Stimulated activated CD4-positive, alpha-beta T cell treated with anti-CD3 and anti-CD28 coated beads, TNF-alpha, amount 100 ng/mL, for 48 hours (primary cell): ENCODE data around the gene DCAF8.
"Not testable (repeated sequence)": the region's sequence is repeated elsewhere in the genome, so short reads cannot be mapped to it uniquely, and the experiment has no call there.

Experiments
- DNase-seq, 3 donors: peaks; one replicate each; pipeline ENCODE4 v3.0.0-alpha.2; 2020; ENCODE audit warnings: low read depth in 3 of 3

The DCAF8 gene

DNA sequence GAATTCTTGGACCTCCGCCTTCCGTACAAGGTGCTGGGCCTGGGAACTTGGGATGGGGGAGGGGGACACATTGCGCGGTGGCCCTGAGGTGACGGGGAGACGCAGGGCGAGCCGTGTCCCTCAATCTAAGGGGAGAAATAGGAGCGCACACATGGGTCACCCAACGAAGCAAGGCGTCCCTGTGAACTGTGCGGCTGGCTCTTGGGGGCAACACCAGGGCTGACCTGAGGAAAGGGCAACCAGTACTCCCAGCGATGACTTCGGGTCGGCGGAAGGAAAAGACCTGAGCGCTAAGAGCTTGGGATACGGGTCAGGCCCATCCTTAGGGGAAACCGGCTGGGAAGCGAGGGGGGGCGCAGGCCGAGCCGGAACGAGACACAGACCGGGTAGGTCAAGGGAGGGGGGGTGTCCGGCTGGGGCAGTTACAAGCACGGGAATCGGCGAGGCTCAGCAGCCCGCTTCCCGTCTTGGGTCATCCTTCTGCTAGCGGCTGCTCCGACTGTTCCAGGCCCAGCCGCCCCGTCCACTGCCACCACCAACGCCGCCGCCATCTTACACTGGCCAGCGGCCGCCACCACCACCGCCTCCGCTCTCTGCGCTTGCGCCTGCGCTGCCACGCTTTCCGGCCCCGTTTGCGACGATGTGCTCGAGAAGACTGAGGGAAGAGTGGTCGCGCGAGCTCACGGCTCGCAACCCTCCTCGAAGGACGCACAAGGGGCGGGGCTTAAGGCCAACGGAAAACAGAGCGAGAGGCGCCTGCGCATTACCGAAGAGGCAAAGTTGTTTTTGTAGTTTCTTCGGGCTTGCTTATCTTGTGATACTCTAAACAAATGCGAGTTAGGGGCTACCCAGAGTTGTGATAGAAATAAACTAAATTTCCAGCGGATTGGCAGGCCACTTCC, at the start of gene DCAF8:
DCAF8 (minus strand) TSS at position 657 of the 902 bp plus-strand sequence. CDS start 18,541 bp downstream, outside the sequence.
- peak; percentile 96 to 98 (median 96) for DNase-seq

DNA sequence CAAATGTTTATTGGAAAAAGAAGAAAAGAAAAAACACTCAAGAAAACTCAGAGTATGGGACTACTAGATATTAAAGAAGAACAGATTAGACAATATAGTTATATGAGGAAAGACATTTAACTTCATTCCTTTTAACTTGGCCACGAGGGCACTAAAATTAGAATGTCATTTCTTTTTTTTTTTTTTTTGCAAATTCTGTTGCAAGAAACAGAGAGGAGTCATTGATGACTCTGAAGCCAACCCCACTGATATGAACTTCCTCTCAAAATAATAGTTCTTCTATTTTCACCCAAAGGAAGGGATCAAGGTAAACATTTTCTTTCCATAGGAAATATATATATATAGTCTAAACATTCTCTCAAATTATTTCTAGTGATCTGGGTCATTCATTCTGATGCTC, 47.2 kb upstream of the DCAF8 start:
- no peak for DNase-seq

DNA sequence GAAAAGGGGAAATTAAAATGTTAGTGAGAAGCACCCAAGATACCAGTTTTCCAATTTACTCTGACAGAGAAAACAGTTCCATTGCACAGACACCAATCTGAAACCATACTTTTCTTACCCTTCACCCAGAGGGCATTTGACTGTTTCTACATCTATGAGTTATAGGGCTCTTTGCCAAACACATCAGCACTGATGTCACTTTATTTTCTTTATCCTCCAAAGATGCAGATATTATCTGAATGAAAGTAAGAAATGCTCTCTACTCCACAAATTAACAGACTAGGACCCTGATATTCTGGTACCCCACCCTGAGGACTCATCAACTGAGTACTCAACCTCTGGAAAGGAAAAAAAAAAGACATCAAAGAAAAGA, 46.8 kb upstream of the DCAF8 start:
- no peak for DNase-seq

DNA sequence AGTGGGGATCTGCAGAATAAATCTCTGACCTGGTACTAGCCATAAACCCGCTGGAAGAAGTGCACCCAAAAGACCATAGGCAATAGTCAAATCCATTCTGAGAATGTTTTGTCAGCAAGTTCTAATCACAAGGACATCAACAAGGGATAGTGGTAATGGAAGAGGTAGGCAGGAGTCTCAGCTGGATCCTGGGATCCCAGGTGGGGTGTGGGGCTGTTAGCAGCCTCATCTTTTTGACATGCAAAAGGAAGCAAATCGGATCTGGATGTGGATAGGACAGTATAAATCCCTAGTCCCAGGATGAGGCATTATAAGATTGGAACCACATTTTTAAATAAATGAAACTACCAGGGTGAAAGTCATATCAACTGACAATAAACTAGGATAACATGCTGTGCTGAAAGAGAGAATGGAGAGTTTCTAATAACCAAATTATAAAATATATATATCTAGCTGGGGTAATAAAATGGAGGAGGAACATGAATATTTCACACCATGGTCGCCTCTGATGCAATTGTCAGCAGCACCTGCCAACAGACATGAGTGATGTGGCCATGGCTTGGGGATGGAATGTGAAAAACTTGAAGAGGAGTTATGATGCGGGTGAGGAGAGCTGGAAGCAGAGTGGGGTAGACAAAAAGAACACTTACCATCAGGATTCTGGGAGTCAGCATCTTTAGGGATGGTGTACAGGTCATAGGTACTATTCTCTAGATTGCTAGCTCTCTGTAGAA, 46.3 kb upstream of the DCAF8 start:
- no peak for DNase-seq

DNA sequence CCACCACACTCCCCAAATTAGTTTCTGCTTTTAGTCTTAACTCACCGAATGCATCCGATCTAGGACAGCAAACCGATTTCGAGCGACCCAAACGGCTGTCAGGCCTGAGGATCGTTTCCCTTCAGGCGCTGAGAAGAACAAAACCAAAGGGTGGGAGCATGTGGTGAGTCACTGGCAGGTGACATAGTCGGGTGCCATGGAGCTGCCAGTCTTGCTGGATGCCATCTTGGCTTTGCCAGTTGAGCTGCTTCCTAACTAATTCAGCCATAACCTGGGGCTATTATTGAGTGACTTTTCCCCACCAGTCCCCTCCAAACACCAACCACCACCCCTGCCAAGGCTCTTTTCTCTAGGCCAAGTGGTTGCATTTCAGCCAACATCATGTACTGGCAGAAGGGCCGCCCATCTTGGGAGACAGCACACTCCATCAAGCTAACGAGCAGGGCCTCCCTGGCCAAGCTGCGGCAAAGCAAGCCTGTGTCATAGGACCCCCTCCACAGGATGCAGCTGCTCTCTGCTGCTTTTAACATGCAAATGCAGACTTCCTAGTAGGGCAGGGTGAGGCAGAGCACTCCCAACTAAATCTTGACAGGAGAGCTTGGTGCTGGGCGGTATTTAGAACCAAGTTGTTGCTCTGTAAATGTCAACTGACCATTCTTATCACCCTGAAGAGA, 44.9 kb upstream of the DCAF8 start:
- no peak for DNase-seq

DNA sequence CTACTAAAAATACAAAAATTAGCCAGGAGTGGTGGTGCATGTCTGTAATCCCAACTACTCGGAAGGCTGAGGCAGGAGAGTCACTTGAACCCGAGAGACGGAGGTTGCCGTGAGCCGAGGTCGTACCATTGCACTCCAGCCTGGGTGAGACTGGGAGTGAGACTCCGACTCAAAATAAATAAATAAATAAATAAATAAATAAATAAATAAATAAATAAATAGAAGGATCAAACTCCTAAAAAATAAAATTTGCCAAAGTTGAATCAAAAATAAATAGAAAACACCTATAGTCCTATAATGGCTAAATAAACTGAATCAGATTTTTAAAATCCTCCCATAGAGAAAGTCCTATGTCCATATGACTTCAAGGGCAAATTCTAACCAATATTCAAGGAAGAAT, 37.8 kb upstream of the DCAF8 start:
- no peak for DNase-seq

DNA sequence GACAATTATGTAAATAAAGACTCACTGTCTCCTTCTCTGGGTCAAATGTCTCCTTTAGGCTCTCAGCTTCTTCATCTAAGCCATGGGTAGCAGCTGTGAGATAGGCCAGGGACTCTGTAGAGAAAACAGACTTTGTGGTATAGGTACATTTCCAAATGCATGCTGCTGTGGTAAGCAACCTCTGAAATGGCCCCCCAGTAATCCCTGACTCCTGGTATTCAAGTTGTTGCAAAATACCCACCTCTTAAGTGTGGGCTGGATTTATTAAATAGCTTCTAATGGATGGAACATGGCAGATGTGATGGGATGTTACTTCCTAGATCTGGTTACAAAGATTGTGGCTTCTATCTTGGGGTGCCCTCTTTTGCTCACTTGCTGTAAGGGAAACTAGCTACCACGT, 33.7 kb upstream of the DCAF8 start:
- no peak for DNase-seq

DNA sequence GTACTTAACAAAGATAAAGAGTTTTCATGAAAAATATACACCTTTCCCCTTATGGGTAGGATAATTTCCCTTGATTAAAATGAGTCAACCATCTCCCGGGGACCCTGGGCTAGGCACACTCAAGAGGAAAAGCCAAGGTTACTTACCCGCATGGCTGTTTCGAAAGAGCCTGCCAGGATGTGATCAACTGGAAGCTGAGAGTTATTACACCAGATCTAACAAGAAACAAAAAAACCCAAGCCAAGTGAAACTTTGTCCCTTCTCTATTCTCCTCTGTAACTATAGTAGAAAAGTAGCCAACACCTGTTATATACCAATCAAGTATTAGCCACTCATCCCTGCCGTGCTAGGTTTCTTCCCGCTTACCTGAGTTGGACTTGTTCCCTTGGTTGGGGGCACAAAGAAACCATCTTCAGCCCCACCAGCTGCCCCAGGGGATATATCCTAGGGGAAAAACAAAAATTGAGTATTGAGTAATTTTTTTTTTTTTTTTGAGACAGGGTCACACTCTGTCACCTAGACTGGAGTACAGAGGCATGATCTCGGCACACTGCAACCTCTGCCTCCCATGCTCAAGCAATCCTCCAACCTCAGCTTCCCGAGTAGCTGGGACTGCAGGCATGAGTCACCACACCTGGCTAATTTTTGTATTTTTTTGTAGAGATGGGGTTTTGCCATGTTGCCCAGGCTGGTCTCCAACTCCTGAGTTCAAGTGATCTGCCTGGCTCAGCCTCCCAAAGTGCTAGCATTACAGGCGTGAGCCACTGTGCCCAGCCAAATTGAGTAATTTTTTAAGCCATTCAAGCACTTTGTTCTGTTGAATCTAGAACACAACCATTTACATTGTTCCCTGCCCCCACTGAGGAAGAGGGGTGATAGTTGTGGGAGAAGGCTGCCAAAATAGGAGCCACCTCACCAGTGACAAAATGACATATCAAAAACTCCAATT, 30.9 kb upstream of the DCAF8 start:
- DNase-seq = no peak

DNA sequence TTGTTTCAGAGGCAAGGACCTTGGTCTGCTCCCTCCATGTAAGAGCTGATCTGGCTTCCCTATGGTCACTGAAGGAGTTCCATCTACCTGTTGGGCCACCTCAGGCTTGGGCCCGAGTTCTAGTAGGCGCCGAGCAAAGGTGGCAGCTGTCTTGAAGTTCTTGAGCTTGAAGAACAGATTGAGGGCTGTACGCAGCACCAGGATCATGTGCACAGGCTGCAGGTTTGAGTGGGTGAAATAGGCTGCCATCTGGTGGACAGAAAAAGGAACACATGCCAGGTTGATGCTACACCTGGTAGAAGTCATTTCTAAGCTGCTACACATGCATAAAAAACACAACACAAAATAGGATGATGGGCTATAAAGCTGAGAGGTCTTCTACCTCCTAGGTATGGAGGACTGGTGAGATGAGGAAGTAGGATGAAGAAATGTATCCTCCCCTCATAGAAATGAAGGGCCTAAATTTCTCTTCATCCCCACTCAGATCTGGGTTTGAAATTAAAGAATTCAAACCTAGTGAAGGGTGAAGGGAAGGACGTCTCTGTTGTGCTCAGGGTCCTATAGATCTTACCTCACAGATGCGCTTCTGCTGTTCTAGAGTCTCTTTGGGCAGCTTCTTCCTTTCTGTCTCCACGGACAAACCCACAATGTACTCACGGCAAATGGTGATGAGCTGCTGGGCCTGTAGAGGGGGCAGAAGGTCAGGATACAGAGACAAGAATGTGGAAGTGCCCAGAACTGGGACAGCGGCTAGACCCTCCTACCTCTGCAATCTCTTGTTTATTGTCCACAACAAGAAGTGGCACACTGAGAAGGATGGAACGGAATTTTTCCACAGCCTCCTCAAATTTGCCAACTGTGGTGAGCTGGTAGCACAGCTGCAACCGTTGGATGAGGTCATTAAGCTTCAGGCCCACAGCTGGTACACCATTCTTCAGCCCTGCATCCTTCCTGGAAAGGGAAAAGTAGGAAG, 29.2 kb upstream of the DCAF8 start:
- DNase-seq = peak; percentile 33 to 44 (median 41)

DNA sequence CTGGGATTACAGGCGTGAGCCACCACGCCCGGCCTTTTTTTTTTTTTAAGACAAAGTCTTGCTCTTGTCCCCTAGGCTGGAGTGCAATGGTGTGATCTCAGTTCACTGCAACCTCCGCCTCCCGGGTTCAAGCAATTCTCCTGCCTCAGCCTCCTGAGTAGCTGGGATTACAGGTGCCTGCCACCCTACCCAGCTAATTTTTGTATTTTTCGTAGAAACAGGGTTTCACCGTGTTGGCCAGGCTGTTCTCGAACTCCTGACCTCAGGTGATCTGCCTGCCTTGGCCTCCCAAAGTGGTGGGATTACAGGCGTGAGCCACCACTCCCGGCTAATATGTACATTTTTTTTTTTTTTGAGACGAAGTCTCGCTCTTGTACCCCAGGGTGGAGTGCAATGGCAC, 25.4 kb upstream of the DCAF8 start:
- DNase-seq = not testable (repeated sequence)

DNA sequence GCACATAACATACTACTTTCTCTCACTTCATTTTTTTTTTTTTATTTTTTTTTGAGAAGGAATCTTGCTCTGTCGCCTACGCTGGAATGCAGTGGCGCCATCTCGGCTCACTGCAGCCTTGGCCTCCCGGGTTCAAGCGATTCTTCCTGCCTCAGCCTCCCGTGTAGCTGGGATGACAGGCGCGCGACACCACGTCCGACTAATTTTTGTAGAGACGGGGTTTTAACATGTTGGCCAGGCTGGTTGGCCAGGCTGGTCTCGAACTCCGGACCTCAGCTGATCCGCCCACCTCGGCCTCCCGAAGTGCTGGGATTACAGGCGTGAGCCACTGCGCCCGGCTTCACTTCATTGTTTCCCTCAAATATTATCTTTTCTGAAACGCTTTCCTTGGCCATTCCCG, 23.2 kb upstream of the DCAF8 start:
- no peak for DNase-seq

DNA sequence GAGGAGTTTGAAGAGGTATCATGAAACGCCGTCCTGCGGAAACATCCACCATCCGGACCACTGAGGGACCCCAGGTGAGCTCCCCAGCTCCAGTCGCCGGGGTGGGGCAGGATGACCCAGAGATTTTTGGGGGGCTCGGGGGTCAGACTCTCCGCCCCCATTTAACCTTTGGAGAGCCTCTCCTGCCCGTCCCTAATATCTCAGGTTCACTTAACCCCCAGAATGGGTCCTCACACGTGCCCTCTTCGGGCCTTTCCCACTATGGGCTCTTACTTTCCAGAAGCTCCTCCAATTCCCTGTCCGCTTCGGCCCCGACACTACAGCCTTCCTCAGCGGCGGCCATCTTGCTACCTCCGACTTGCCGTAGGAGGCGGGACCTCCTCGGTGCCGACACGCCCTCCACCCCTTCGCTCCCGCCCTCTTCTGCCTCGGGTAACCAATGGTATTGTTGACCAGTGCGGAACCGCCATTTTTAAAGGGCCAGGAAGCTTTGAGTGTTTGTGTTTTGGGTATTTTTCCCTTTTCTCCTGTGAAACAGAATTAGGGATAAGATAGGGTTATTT, 22.5 kb upstream of the DCAF8 start, which contains the start of gene PEX19:
PEX19 (minus strand) TSS at position 352 of the 563 bp plus-strand sequence; CDS start at position 343, 9 bp downstream.
- DNase-seq = peak; percentile 90 to 91 (median 91)

DNA sequence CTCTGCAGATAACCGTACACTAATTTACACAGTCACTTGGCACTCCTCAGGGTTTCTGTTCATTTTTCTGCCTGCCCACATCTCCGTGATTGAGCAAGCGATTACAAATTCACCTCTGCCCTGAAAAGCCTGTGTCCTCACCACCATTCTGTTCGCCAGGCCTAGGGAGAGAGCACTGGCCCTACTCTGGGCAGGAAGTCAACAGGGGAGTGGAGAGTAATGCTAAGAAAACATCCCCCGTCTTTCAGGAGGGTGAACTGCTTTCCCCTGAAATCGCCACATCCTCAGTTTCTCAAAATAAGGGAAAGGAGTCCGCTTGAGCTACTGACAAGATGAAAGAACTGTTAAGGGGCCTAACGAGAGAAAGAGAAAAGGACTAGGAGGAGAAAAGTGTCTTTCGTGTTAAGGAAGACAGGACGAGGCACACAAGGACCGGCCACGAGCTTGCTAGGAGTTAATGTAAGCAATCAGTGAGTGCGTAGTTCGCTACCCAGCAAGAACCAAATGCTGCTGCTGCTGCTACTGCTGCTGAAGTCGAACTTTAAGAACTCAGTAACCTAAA, 22.0 kb upstream of the DCAF8 start:
- no peak for DNase-seq

DNA sequence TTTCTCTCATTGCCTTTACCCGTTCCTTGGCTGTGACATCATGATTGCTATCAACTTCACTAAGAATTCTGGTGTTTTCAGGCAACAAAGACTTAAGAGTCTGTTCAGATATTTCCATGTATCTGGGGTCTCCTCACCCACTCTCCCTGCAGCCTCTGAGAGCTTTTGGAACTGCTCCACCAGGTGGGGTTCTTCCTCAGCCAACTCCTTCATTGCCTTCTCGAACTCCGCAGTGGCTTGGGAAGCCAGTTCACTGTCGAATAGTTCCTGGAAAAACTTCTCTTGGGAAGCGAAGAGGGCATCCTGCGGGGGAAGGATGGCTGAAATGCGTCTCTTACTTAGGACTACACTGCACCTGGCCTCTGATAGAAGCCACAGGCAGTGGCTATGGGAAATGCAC, 20.5 kb upstream of the DCAF8 start:
- DNase-seq = no peak

DNA sequence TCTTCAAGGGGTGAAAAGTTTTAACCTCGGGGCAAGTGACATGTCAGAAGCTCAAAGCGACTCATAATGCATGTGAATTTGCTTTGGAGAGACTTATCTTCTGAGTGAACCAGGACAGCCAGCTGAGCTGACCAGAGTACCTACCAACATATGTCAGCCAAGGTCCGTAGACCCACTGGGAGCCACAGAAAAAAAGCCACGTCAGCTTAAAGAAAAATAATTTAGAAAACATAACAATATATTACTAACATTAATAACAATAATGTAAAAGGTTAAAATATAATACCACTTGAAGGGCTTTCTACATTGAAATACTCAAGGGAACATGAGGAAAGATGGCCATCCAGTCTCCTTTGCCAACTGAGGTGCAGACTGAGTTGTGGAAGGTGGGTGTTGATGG, 15.6 kb upstream of the DCAF8 start:
- no peak for DNase-seq

DNA sequence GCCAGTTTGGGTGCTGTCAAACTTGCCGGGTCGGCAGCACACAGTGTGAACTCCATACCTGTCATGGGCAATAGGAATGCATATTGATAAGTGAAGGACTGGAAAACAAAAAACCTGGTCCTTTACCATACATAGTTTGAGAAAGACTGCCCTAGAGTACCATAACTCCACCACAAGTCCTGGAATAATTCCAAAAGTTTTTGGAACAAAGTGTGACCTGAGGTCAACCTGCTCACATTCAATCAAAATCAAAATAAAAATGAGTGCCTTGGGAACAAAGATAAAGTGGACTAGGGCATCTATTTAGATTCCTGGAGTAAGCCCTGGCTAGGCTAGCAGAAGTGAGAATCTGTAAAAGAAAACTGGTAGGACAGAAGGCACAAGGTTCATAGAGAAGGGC, 15.0 kb upstream of the DCAF8 start:
- DNase-seq = no peak

DNA sequence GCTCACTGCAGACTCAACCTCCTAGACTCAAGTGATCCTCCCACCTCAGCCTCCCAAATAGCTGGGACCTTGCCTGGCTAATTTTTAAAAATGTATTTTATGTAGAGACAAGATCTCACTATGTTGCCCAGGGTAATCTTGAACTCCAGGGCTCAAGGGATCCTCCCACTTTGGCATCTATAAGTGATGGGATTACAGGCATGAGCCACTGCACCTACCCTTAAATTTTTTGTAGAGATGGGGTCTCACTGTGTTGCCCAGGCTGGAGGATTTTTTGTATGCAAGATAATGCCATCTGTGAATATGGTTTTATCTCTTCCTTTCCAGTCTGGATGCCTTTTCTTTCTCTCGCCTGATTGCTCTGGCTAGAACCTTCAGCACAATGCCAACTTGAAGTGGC, 8.7 kb upstream of the DCAF8 start:
- DNase-seq = no peak

DNA sequence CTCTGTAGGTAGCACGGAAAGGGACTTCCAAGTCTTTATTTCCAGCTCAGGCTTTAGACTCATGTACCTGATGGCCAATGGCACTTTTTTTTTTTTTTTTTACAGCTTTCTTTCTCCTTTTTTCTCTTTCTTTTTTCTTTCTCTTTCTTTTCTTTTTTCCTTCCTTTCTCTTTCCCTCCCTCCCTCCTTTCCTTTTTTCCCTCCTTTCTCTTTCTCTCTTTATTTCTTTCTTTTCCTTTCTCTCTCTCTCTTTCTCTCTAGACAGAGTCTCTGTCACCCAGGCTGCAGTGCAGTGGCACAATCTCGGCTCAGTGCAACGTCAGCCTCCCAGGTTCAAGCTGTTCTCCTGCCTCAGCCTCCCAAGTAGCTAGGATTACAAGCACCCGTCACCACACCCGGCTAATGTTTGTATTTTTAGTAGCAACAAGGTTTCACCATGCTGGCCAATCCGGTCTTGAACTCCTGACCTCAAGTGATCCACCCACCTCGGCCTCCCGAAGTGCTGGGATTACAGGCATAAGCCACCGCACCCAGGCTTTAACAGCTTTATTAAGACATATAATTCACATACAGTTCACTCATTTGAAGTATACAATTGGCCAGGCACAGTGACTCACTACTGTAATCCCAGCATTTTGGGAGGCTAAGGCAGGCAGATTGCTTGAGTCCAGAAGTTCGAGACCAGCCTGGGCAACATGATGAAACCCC, 5.1 kb upstream of the DCAF8 start:
- DNase-seq = no peak
